ENCODE data around the gene ZNF789.

The ZNF789 gene

GRCh38 chr7:99472561-99473314 lies at the start of gene ZNF789:
ZNF789 (plus strand) TSS chr7:99472890; CDS start chr7:99476457, 3,567 bp downstream.
- peak; percentile 98 for DNase-seq (ENCODE audit: low read depth, low spot score)

- DNase-seq (ENCODE audit: low read depth, low spot score), result no peak
These were observed 47.6 kb upstream of the ZNF789 start for GRCh38 chr7:99424932-99425730.

DNA sequence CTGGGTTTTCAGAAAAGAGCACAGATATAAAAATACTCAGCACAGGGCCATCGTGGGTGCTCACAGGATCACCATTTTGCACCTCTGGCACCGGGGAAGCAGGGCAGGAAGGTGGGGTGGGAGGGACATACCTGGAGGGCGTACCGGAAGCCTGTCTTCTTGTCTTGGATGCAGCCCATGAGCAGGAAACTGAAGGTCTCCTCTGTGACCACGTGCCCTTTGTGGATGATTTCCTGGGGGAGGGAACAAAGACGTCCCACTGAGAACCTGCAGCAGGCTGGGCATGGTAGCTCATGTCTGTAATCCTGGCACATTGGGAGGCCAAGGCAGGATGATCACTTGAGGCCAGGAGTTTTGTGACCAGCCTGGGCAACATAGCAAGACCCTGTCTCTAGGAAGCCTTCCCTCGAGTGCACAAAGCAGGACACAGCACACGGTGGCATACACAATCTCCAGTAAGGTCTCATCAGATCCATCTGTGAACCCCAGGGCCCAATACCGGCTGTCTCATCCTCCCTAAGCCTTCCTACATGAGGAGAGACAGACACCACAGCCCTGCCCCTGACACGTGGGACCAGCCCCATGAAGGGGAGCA lies 43.6 kb upstream of the ZNF789 start:
- peak; percentile 21 for DNase-seq (ENCODE audit: low read depth, low spot score)

DNA sequence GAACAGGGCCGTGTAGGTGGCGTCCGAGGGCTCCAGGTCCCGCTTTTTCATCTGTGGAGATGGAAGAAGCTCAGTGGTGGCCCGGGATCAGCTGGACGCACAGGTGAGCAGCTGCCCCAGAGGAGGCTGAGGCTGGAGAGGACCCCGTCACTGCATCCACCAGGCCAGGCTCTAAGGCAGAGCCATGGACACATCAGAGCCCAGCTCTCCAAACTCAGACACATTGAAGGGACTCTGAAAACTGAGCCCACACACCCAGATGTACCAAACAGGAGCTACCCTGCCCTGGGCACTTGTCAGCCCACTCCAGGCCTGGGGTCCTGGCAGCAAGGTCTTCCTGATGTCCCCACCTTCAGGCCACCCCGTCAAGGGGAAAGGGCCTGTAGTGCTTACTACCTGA lies 42.9 kb upstream of the ZNF789 start:
- no peak for DNase-seq (ENCODE audit: low read depth, low spot score)

- DNase-seq (ENCODE audit: low read depth, low spot score), result peak; percentile 95
These were observed 40.7 kb upstream of the ZNF789 start for GRCh38 chr7:99431756-99432540.

DNA sequence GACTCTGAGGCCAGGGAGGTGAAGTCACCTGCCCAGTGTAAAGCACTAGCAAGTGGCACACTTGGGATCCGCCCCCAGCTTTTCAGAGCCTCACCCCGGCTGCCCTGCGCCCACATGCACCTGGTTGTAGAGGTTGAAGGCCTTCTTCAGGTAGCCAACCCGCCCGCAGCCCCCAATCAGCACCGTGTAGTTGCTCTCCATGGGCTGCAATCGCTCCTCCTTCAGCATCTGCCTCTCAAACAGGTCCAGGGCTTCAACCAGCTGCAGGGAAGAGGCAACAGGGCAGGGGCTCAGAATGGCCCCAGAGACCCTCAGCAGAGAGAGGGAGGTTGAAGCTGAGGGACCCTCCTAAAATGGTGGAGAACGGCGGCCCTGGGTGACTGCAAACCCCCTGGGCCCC lies 39.5 kb upstream of the ZNF789 start:
- DNase-seq (ENCODE audit: low read depth, low spot score), result no peak

DNA sequence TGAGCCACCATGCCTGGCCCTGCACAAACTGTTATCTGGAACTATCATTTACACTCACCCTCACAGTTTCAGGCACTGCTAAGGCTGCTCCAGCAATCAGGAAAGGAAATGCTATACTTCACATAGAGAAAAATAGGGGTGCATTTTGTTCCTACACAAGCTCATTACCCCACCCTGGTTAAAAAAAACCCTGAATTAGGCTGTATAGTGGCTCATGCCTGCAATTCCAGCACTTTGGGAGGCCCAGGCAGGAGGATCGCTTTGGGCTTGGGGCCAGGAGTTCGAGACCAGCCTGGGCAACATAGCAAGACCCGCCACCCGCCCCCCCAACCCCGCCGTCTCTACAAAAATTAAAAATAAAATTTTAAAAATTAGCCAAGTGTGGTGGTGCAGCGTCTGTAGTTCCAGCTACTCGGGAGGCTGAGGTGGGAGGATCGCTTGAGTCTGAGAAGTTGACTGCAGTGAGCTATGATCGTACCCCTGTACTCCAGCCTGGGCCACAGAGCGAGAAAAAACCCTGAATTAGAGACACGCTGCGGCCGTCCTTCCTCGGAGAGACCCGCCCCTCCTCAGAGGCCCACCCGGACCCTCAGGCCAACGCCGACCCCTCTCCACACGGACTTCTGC lies 34.6 kb upstream of the ZNF789 start:
- DNase-seq (ENCODE audit: low read depth, low spot score), result no peak

DNA sequence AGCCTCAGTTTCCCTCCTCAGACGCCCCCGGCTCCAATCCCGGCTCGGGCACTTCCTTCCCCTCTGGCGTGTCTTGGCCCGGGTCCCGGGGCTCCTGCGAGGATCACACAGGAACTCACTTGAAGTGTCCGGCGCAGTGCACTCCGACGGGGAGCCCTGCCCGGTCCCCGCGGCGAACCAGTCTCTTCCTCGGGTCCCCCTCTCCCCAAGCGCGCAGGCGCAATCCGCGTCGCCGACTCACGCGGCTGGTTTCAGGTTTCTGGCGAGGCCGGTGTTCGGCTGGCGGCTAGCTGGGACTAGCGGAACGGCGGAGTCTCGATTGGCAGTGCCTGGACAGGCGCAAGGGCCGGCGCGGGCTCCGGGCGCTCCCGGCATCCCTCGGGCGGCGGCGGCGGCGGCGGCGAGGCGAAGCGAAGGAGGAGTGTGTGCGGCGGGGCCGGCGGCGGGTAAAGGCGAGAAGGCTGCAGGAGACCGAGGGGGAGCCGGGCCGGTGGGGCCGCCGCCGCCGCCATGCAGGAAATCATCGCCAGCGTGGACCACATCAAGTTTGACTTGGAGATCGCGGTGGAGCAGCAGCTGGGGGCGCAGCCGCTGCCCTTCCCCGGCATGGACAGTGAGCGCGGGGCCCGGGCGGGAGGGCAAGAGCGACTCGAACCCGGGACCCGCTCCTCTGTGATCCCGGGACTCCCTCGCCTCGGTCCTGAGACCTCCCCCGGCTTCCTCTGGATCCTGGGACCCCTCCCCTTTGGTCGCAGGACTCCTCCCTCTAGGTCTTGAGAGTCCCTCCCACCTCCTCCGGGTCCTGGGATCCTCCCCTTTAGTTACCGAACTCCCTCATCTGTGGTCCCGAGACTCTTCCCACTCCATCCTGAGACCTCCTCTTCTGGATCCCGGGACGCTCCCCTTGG lies 33.9 kb upstream of the ZNF789 start, which contains the start of the genes CPSF4 and PTCD1:
TSS of gene CPSF4 (plus strand) at position 371 of the 908 bp plus-strand sequence. CDS start at position 511, 140 bp downstream.
TSS of gene PTCD1 (minus strand) at position 226 of the 908 bp plus-strand sequence. CDS start 3,556 bp downstream, outside the sequence.
- DNase-seq (ENCODE audit: low read depth, low spot score), result peak; percentile 95

DNA sequence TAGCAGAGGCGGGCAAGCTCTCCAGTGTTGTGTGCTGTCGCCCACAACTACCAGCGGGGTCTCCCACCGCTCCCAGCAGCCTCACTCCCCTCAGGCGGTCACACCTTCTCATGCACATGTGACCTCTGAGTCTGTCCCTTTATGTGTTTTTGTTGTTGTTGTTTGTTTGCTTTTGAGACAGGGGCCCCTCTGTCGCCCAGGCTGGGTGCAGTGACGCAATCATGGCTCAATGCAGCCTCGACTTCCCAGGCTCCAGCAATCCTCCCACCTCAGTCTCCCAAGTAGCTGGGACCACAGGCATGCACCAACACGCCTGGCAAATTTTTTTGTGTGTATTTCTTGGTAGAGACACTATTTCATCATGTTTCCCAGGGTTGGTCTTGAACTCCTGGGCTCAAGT lies 32.5 kb upstream of the ZNF789 start:
- DNase-seq (ENCODE audit: low read depth, low spot score), result peak; percentile 87

GRCh38 chr7:99446096-99446495 lies 26.6 kb upstream of the ZNF789 start:
- no peak for DNase-seq (ENCODE audit: low read depth, low spot score)

GRCh38 chr7:99447943-99448342 lies 24.7 kb upstream of the ZNF789 start:
- DNase-seq (ENCODE audit: low read depth, low spot score), result no peak

DNA sequence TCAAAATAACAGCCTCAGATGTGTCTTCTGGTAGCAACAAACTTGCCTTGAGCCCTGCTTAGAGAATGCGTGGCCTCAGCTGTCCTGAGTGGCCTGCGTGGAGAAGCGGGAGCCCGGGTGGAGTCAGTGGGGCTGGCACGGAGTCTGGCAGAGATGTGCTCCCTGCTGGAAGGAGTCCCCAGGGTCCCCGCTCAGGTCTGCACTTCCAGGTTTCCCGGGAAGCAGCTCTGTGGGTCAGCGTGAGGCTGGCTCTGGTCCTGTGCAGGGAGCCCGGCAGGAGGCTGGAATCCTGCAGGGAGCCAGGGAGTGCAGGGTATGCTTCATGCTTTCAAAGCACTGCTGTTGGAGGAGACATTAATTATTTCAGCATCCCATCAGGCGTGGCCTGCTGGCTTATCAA lies 23.8 kb upstream of the ZNF789 start:
- no peak for DNase-seq (ENCODE audit: low read depth, low spot score)

- no peak for DNase-seq (ENCODE audit: low read depth, low spot score)
These were observed 23.4 kb upstream of the ZNF789 start for GRCh38 chr7:99449326-99449725.

DNA sequence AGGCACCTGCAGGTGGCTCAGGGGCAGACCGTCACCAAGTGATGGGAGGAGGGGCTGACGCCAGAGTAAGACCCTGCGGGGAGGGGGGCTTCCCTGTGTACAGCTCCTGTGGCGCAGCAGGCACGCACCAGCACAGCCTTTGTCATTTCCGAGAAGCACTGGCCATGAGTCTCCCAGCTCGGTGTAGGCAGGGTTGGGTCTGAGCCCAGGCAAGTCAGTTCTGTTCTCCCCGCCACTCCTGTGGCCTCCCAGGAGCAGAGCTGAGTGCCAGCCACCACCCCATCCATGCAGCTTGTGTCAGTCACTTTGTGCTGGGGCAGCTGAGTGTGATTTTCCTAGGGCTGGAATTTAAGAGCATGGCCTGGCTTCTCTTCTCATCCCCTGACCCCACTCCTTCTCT lies 20.8 kb upstream of the ZNF789 start:
- DNase-seq (ENCODE audit: low read depth, low spot score), result no peak

DNA sequence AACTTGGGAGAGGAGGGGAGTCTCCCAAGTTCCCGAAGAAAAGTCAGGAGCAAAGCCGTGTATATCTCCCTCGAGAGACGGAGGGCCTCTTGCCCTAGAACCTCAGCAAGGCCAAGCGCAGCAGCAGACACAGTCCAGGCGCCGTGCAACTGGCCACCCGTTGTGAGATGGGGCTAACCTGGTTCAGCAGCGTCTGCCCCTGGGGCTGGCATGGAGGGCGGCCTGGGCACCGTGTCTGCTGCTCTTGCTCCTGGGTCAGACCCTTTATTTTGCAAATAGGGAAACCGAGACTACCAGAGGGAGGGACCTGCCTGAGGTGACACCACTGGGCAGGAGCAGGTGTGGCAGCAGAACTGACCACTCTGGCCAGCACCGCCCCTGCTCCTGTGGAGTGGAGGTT lies 20.1 kb upstream of the ZNF789 start:
- DNase-seq (ENCODE audit: low read depth, low spot score), result no peak

DNA sequence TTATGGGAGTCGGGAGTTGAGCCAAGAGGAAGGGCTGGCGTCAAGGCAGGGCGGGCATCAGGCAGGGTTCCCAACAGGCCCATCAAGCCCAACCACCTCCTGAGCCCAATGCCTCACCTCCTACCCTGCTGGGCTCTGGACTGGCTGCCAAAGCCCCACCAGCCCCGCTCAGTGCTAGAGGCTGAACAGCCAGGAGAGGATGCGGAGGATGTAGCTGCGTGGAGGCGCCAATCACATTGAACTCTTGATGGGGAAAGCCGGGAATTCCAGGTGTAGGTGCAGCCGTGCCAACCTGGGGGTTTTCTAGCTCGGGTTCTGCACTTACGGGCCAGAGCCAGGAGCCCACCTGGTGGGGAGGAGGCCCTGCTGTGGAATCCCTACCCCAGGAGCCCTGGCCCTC lies 19.6 kb upstream of the ZNF789 start:
- DNase-seq (ENCODE audit: low read depth, low spot score), result no peak

DNA sequence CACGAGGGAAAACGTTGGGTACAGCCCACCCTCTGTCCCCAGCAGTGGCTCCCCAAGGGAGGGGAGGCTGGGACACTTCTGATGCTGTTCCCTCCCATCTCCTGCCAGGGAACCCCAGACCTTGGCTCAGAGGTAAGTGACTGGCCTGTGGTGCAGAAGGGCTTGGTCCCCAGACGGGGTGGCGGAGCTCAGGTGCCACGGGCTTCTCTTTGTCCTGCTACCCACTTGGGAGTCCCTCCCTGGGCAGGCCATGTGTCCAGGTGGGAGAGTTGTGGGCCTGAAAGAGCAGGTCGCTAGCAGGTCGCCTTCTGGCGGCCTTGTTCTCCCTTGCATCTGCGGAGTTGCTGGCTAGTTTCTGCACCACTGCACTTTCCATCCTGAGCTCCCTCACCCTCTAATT lies 16.8 kb upstream of the ZNF789 start:
- DNase-seq (ENCODE audit: low read depth, low spot score), result no peak

DNA sequence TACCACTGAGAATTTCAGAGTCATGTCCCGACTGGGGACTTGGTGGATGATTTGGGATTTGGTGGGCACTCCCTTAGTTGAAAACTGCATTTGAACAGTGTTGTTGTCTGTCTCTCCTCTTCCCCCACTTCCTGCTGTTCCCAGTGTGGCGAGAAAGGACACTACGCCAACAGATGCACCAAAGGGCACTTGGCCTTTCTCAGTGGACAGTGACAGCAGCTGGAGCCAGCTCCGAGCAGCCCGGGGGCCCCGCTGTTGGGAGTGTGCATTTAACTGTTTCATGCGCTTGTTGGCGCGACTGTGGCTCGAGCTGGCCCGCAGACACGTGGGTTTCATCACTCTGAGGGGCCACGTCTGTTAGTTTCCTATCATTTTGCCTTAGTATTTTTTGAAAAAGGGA lies 16.4 kb upstream of the ZNF789 start:
- no peak for DNase-seq (ENCODE audit: low read depth, low spot score)

DNA sequence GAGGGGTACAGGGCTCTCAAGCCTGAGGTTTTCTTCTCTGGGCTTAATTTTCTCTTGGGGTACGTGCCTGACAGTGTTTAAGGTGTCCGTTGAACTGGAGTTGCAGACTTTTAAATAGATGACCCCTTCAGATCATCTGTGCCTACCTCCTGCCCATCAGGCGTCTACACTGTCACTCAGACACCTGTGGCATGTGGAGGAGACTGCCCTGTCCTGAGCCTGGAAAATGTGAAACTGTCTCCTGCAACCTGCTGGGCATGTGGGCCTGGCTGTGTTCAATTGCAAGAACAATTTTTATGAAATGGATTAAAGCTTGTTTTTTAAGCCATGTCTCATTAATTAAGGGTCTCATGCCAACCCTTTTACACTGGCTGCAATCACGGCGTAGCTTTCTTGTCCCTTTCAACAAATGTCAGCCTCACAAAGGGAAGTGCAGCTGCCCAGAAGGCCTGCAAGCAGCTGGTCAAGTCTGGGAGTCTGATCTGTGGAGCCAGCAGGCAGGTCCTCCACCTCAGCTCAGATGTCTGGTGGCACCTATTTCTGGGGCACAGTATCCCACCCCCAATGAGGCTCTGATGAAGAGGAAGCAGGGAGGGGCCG lies 15.5 kb upstream of the ZNF789 start:
- no peak for DNase-seq (ENCODE audit: low read depth, low spot score)
